Right cardiac atrium (tissue), 5 donors: Measurements from ENCODE around the gene CRADD. TPM values are rescaled to one million over a fixed set of nuclear protein-coding genes. Genes with fewer than 3 reads are reported as not detected.

Source experiments
- ATAC-seq, 2 donors: fragments of 200-7000 bp; cut with Tn5 transposase; one replicate each; pipeline versions ENCODE4 v1.8.0 to v1.9.1; 2020; ENCODE audit warnings: moderate library complexity in 2 of 2, mild to moderate bottlenecking in 1 of 2
- DNase-seq, 3 donors: peaks; one replicate each; pipeline ENCODE4 v3.0.0-alpha.2; 2020
- H3K27ac ChIP-seq: one replicate; pipeline ENCODE4 v1.5.1; 2013; ENCODE audit warnings: mild to moderate bottlenecking, low read length, control low read depth, moderate library complexity
- H3K27me3 ChIP-seq: one replicate; pipeline ENCODE4 v1.6.1; 2013; ENCODE audit not compliant: control insufficient read depth, insufficient read depth
- H3K4me1 ChIP-seq: one replicate; pipeline ENCODE4 v1.6.1; 2013; ENCODE audit warnings: low read length; ENCODE audit not compliant: control insufficient read depth, insufficient read depth
- H3K4me3 ChIP-seq: one replicate; pipeline ENCODE4 v1.5.1; 2013; ENCODE audit warnings: low read length, control low read depth
- H3K9me3 ChIP-seq: one replicate; pipeline ENCODE4 v1.6.1; 2013; ENCODE audit warnings: low read length; ENCODE audit not compliant: control insufficient read depth
- WGBS: extraction: QIAGEN DNeasy Blood & Tissue Kit; methylation state at CpG from one replicate; pipeline ENCODE4 v1.1.7; 2013; 5-methylcytosine and 5-hydroxymethylcytosine counted together
- intact Hi-C, 4 donors: fragments of 100-400 bp; cut with DNase I; formaldehyde crosslinking; loops; one replicate each; pipeline versions ENCODE4 v1.11.0 to v1.14.0; 2022 to 2023
- polyA plus RNA-seq: library from polyadenylated mRNA; stranded (reverse); fragments of 200-250 nt; gene quantifications from one replicate; pipeline ENCODE4 v1.2.3, GENCODE V29; 2013
- total RNA-seq, 4 donors: library from RNA; stranded (reverse); fragmentation: NEBNext Ultra II Directional; extraction: Animal tissue kit (Norgen Biotek cat#: 25700); gene quantifications; one replicate each; pipeline ENCODE4 v1.2.1, GENCODE V29; 2021
- donor health status: healthy with polysubstance abuse.
- donor health status: DM: no; HTN: yes; CAD: no.
- donor health status: DM: no; HTN: no; CAD: no.
- donor health status: DM: no; HTN: yes; CAD: no; lungs with severe emphysema.
- donor health status: DM: yes; HTN: yes; CAD: no.

CRADD gene
- total and polyA plus RNA-seq, 5 donors, result 29.1 to 45.7 (median 37.8) TPM

GRCh38 chr12:93720559-93720958 lies 43.4 kb downstream of the CRADD start:
- no peak overlapping the region for H3K4me3 ChIP-seq
- H3K9me3 ChIP-seq, result no peaks in the 10 kb centered on the region
- no peaks in the 10 kb centered on the region for H3K27me3 ChIP-seq
- WGBS, result 89% methylated on average over 2 of the region's 2 CpGs
- DNase-seq, result no peak
- no peak overlapping the region for H3K27ac ChIP-seq
- no peaks in the 10 kb centered on the region for H3K4me1 ChIP-seq
- no peak for ATAC-seq
- intact Hi-C loops, result no loop called here

- Histone ChIP-seq H3K4me3 (no peak overlapping the region), H3K9me3 (no peaks in the 10 kb centered on the region), H3K27me3 (no peaks in the 10 kb centered on the region), H3K27ac (no peak overlapping the region), H3K4me1 (no peaks in the 10 kb centered on the region)
- 93% methylated on average over 2 of the region's 2 CpGs for WGBS
- DNase-seq, result no peak
- intact Hi-C loops, result no loop called here
- no peak for ATAC-seq
Measured at GRCh38 chr12:93722179-93722578, 45.0 kb downstream of the CRADD start.

- intact Hi-C loops, result no loop called here
- Histone ChIP-seq H3K27me3 (no peaks in the 10 kb centered on the region), H3K4me1 (no peaks in the 10 kb centered on the region), H3K27ac (no peak overlapping the region), H3K4me3 (no peak overlapping the region), H3K9me3 (no peaks in the 10 kb centered on the region)
- DNase-seq (peak in 1 of 3 donors; percentile 50), ATAC-seq (no peak)
- 86% methylated on average over 4 of the region's 4 CpGs for WGBS
Measured at GRCh38 chr12:93722835-93723567, 45.8 kb downstream of the CRADD start.

GRCh38 chr12:93723568-93723930 lies 46.4 kb downstream of the CRADD start:
- ATAC-seq (no peak), DNase-seq (no peak)
- intact Hi-C loops, result no loop called here
- Histone ChIP-seq H3K4me1 (no peaks in the 10 kb centered on the region), H3K27me3 (no peaks in the 10 kb centered on the region), H3K4me3 (no peak overlapping the region), H3K9me3 (no peaks in the 10 kb centered on the region), H3K27ac (no peak overlapping the region)
- WGBS, result 97% methylated on average over 4 of the region's 4 CpGs

GRCh38 chr12:93725531-93725930 lies 48.4 kb downstream of the CRADD start:
- Histone ChIP-seq H3K4me3 (no peak overlapping the region), H3K27ac (no peak overlapping the region), H3K27me3 (no peaks in the 10 kb centered on the region), H3K9me3 (no peaks in the 10 kb centered on the region), H3K4me1 (no peaks in the 10 kb centered on the region)
- ATAC-seq, result no peak
- intact Hi-C loops, result no loop called here
- no peak for DNase-seq

GRCh38 chr12:93727195-93727811 lies 50.1 kb downstream of the CRADD start:
- DNase-seq (no peak), ATAC-seq (peak; percentile 45 to 55)
- Histone ChIP-seq H3K4me1 (no peaks in the 10 kb centered on the region), H3K27ac (no peak overlapping the region), H3K4me3 (no peak overlapping the region), H3K27me3 (no peaks in the 10 kb centered on the region), H3K9me3 (no peaks in the 10 kb centered on the region)
- intact Hi-C loops, result no loop called here
- WGBS, result 65% methylated on average over 3 of the region's 3 CpGs

- H3K4me1 ChIP-seq, result no peaks in the 10 kb centered on the region
- no peaks in the 10 kb centered on the region for H3K9me3 ChIP-seq
- intact Hi-C loops, result no loop called here
- DNase-seq, result no peak
- WGBS, result 90% methylated on average over 4 of the region's 4 CpGs
- H3K27me3 ChIP-seq, result no peaks in the 10 kb centered on the region
- H3K4me3 ChIP-seq, result no peak overlapping the region
- ATAC-seq, result no peak
- no peak overlapping the region for H3K27ac ChIP-seq
Measured at GRCh38 chr12:93727911-93728310, 50.7 kb downstream of the CRADD start.

GRCh38 chr12:93729934-93730333 lies 52.8 kb downstream of the CRADD start:
- DNase-seq (no peak), ATAC-seq (no peak)
- Histone ChIP-seq H3K4me3 (no peak overlapping the region), H3K4me1 (no peaks in the 10 kb centered on the region), H3K27me3 (no peaks in the 10 kb centered on the region), H3K9me3 (no peaks in the 10 kb centered on the region), H3K27ac (no peak overlapping the region)
- WGBS, result 88% methylated on average over 3 of the region's 3 CpGs
- intact Hi-C loops, result loop anchor here in 1 of 4 donors (10.0 kb wide), 1 partner anchor 45 kb away; no protein-coding TSS in a partner anchor

GRCh38 chr12:93733358-93733757 lies 56.2 kb downstream of the CRADD start:
- Histone ChIP-seq H3K4me1 (peaks cover 3% of the 10 kb centered on the region), H3K4me3 (no peak overlapping the region), H3K9me3 (no peaks in the 10 kb centered on the region), H3K27ac (no peak overlapping the region), H3K27me3 (no peaks in the 10 kb centered on the region)
- 58% methylated on average over 3 of the region's 3 CpGs for WGBS
- DNase-seq (no peak), ATAC-seq (peak; percentile 25 to 29)
- intact Hi-C loops, result loop anchor here in 1 of 4 donors (10.0 kb wide), 1 partner anchor 49 kb away; no protein-coding TSS in a partner anchor

- DNase-seq (no peak), ATAC-seq (no peak)
- intact Hi-C loops, result loop anchor here in 1 of 4 donors (10.0 kb wide), 1 partner anchor 49 kb away; no protein-coding TSS in a partner anchor
- no peak overlapping the region for H3K4me3 ChIP-seq
- H3K27ac ChIP-seq, result no peak overlapping the region
- WGBS, result 98% methylated on average over 5 of the region's 5 CpGs
- no peaks in the 10 kb centered on the region for H3K9me3 ChIP-seq
- peaks cover 4% of the 10 kb centered on the region for H3K4me1 ChIP-seq
- no peaks in the 10 kb centered on the region for H3K27me3 ChIP-seq
Measured at GRCh38 chr12:93733928-93734327, 56.8 kb downstream of the CRADD start.

- WGBS, result 98% methylated on average over 2 of the region's 2 CpGs
- no peak for DNase-seq
- Histone ChIP-seq H3K4me1 (peaks cover 5% of the 10 kb centered on the region), H3K4me3 (no peak overlapping the region), H3K27me3 (no peaks in the 10 kb centered on the region), H3K27ac (no peak overlapping the region), H3K9me3 (no peaks in the 10 kb centered on the region)
- no peak for ATAC-seq
- intact Hi-C loops, result loop anchor here (5.0 to 10.0 kb wide), 5 partner anchors 47 to 162 kb away; partner anchors contain the start of genes CRADD (in 1 of the 4) and SOCS2 (in 1 of the 4)
Measured at GRCh38 chr12:93734784-93735183, 57.6 kb downstream of the CRADD start.
